ENCODE data around the gene RPAP3. TPM values are rescaled to one million over a fixed set of nuclear protein-coding genes. Genes with fewer than 3 reads are reported as not detected.

The RPAP3 gene
- total RNA-seq, 1 experiment from 2014 or later, result 22.1 TPM

- POLR2A ChIA-PET (ENCODE audit: unreplicated experiment), result no interaction called here
- H3K79me2 ChIP-seq (ENCODE audit: low read length), result no peaks in the 10 kb centered on the region
- no peaks in the 10 kb centered on the region for H3K4me1 ChIP-seq (ENCODE audit: insufficient read depth, low read length)
- H3K9me3 ChIP-seq (ENCODE audit: low read length), result peaks cover 16% of the 10 kb centered on the region
- no peak for DNase-seq
- CTCF ChIA-PET, result no interaction called here
- H3K9ac ChIP-seq (ENCODE audit: low read length), result no peak overlapping the region
- H3K27me3 ChIP-seq (ENCODE audit: low read length), result no peaks in the 10 kb centered on the region
- TF ChIP-seq EZH2 (IDR thresholded peaks at IDR 0.05; ENCODE audit: low read length, unreplicated experiment) (no peak), EZH2phosphoT487 (IDR thresholded peaks at IDR 0.05; ENCODE audit: borderline replicate concordance, low read length) (no peak), CTCF (conservative IDR thresholded peaks at IDR 0.05; ENCODE audit: low read depth, low read length) (no peak)
- H3K36me3 ChIP-seq (ENCODE audit: low read depth, low read length), result peaks cover 16% of the 10 kb centered on the region; the same call in 1 of the 2 replicates
- no peak overlapping the region for H3K27ac ChIP-seq (ENCODE audit: low read length)
- no TSS peak for BruUV-seq (replicated peaks)
- no peaks in the 10 kb centered on the region for H3K9me2 ChIP-seq (replicated peaks; ENCODE audit: low read length)
- H2AFZ ChIP-seq (ENCODE audit: low read length), result no peak overlapping the region
- H3K4me2 ChIP-seq (ENCODE audit: low read length), result no peak overlapping the region
- H4K20me1 ChIP-seq (ENCODE audit: low read length), result no peaks in the 10 kb centered on the region
- ATAC-seq, result no peak
- H3K4me3 ChIP-seq (ENCODE audit: low read length), result no peak overlapping the region
- H3F3A ChIP-seq (ENCODE audit: low read length, unreplicated experiment), result no peaks in the 10 kb centered on the region
- intact Hi-C loops (cut with micrococcal nuclease), result no loop called here
These were observed 92.9 kb downstream of the RPAP3 start for GRCh38 chr12:47612953-47613352.

- ATAC-seq (no peak), DNase-seq (no peak)
- TF ChIP-seq EZH2 (IDR thresholded peaks at IDR 0.05; ENCODE audit: low read length, unreplicated experiment), result no peak
- TF ChIP-seq CTCF (conservative IDR thresholded peaks at IDR 0.05; ENCODE audit: low read depth, low read length), result no peak
- TF ChIP-seq EZH2phosphoT487 (IDR thresholded peaks at IDR 0.05; ENCODE audit: borderline replicate concordance, low read length), result no peak
- Histone ChIP-seq H2AFZ (ENCODE audit: low read length) (no peak overlapping the region), H3K4me2 (ENCODE audit: low read length) (no peak overlapping the region), H3K4me3 (ENCODE audit: low read length) (no peak overlapping the region), H3K79me2 (ENCODE audit: low read length) (no peaks in the 10 kb centered on the region), H3K9me3 (ENCODE audit: low read length) (peaks cover 20% of the 10 kb centered on the region), H3K4me1 (ENCODE audit: insufficient read depth, low read length) (no peaks in the 10 kb centered on the region), H3F3A (ENCODE audit: low read length, unreplicated experiment) (no peaks in the 10 kb centered on the region), H4K20me1 (ENCODE audit: low read length) (no peaks in the 10 kb centered on the region), H3K9ac (ENCODE audit: low read length) (no peak overlapping the region), H3K9me2 (replicated peaks; ENCODE audit: low read length) (no peaks in the 10 kb centered on the region), H3K27me3 (ENCODE audit: low read length) (no peaks in the 10 kb centered on the region), H3K36me3 (ENCODE audit: low read depth, low read length) (peaks cover 16% of the 10 kb centered on the region; the same call in 1 of the 2 replicates), H3K27ac (ENCODE audit: low read length) (no peak overlapping the region)
- intact Hi-C loops (cut with micrococcal nuclease), result no loop called here
- ChIA-PET POLR2A (ENCODE audit: unreplicated experiment) (no interaction called here), CTCF (no interaction called here)
- BruUV-seq (replicated peaks), result no TSS peak
These were observed 93.9 kb downstream of the RPAP3 start for GRCh38 chr12:47611906-47612305.

Other genes starting within 250 kb of the RPAP3 start
- gene ENDOU, start 19.5 kb upstream of the RPAP3 start, total RNA-seq (2014; rRNA removed), result not detected in 2 replicates
- 6.7 and 9.3 TPM in 2 replicates for gene RAPGEF3, start 52.9 kb upstream of the RPAP3 start, total RNA-seq (2014; rRNA removed)
- 21.4 and 22.3 TPM in 2 replicates for gene SLC48A1, start 67.2 kb upstream of the RPAP3 start, total RNA-seq (2014; rRNA removed)
- gene HDAC7, start 113.9 kb upstream of the RPAP3 start, total RNA-seq (2014; rRNA removed), result 44.2 and 59.6 TPM in 2 replicates
- gene VDR, start 199.0 kb upstream of the RPAP3 start, total RNA-seq (2014; rRNA removed), result 19.6 and 19.9 TPM in 2 replicates